T-cell (primary cell): Measurements from ENCODE around the gene ROGDI. TPM values are rescaled to one million over a fixed set of nuclear protein-coding genes. Genes with fewer than 3 reads are reported as not detected.

ENCODE experiments used
- ATAC-seq, 4 experiments: fragments of 200-7000 bp in 3 of 4; fragments of 150-1000 bp in 1 of 4; cut with Tn5 transposase; replicated peaks in 1 of 4; 1 replicate in 3 of 4; 2 replicates in 1 of 4; pipeline ENCODE4 v1.10.0; 2021; ENCODE audit warnings: moderate library complexity in 3 of 4, mild to moderate bottlenecking in 2 of 4, moderate number of reproducible peaks in 1 of 4
- CTCF ChIA-PET, 2 donors: fragments of 300-600 bp; sonication (Branson Sonifier 250); formaldehyde crosslinking; loops; one replicate each; lab custom pipeline; 2022; ENCODE audit warnings: antibody characterized with exemption in 2 of 2; lab: Charles Lee
- POLR2A ChIA-PET, 2 donors: fragments of 300-600 bp; sonication (Branson Sonifier 250); formaldehyde crosslinking; loops; one replicate each; lab custom pipeline; 2022; ENCODE audit warnings: antibody characterized with exemption in 2 of 2; lab: Charles Lee
- DNase-seq, 35 experiments: peaks; one replicate each; pipeline versions ENCODE4 v3.0.0 to v3.0.0-alpha.2; 2013 to 2023
- H3K27ac ChIP-seq: one replicate; pipeline ENCODE4 v1.5.1; 2013; ENCODE audit warnings: low read length
- H3K27me3 ChIP-seq, 2 experiments: replicated peaks in 1 of 2; 1 replicate in 1 of 2; 2 replicates in 1 of 2; pipeline versions ENCODE4 v1.6.1 to v1.7.0; 2013; ENCODE audit warnings: low read length in 1 of 2, mixed read lengths in 1 of 2; ENCODE audit not compliant: control insufficient read depth in 2 of 2, insufficient read depth in 2 of 2; ENCODE audit errors: extremely low read depth in 1 of 2
- H3K36me3 ChIP-seq, 2 donors: 1 replicate in 1 of 2; 2 replicates in 1 of 2; pipeline versions ENCODE4 v1.6.1 to v1.7.0; 2013; ENCODE audit warnings: low read length in 1 of 2; ENCODE audit not compliant: control insufficient read depth in 2 of 2, insufficient read depth in 1 of 2; ENCODE audit errors: extremely low read depth in 1 of 2
- H3K4me1 ChIP-seq, 2 experiments: 1 replicate in 1 of 2; 2 replicates in 1 of 2; pipeline versions ENCODE4 v1.6.1 to v1.7.0; 2013; ENCODE audit warnings: low read length in 2 of 2, mixed read lengths in 1 of 2; ENCODE audit not compliant: insufficient read depth in 2 of 2, control insufficient read depth in 1 of 2; ENCODE audit errors: extremely low read depth in 1 of 2
- H3K4me3 ChIP-seq, 2 donors: 1 replicate in 1 of 2; 2 replicates in 1 of 2; pipeline versions ENCODE4 v1.5.1 to v1.7.0; 2013; ENCODE audit warnings: mild to moderate bottlenecking in 2 of 2, low read length in 1 of 2, moderate library complexity in 1 of 2; ENCODE audit not compliant: control insufficient read depth in 1 of 2; ENCODE audit errors: extremely low read depth in 1 of 2
- H3K9me3 ChIP-seq: 2 replicates; pipeline ENCODE4 v1.7.0; 2013
- H3K27ac Mint-ChIP-seq, 2 donors: one replicate each; pipeline ENCODE4 v1.8.0; 2020 to 2021; ENCODE audit warnings: mild to moderate bottlenecking in 2 of 2, mixed read lengths in 2 of 2
- H3K27me3 Mint-ChIP-seq, 2 donors: one replicate each; pipeline ENCODE4 v1.8.0; 2021 to 2022; ENCODE audit warnings: mixed read lengths in 2 of 2
- H3K36me3 Mint-ChIP-seq: one replicate; pipeline ENCODE4 v1.8.0; 2021; ENCODE audit warnings: mixed read lengths
- H3K4me1 Mint-ChIP-seq, 3 donors: one replicate each; pipeline ENCODE4 v1.8.0; 2020 to 2022; ENCODE audit warnings: mixed read lengths in 3 of 3, mild to moderate bottlenecking in 1 of 3
- H3K4me3 Mint-ChIP-seq, 3 donors: one replicate each; pipeline ENCODE4 v1.8.0; 2020 to 2022; ENCODE audit warnings: mild to moderate bottlenecking in 3 of 3, mixed read lengths in 3 of 3, moderate library complexity in 3 of 3
- H3K9me3 Mint-ChIP-seq, 3 donors: one replicate each; pipeline ENCODE4 v1.8.0; 2020 to 2022; ENCODE audit warnings: mixed read lengths in 3 of 3
- WGBS: methylation state at CpG from one replicate; pipeline ENCODE4 v1.1.5; 2013; ENCODE audit warnings: missing lambda C conversion rate; ENCODE audit not compliant: insufficient coverage; 5-methylcytosine and 5-hydroxymethylcytosine counted together
- total RNA-seq, 35 experiments: library from RNA in 6 of 35; stranded (reverse) in 6 of 35; fragments of 120-200 nt in 1 of 35; gene quantifications; one replicate each; pipeline versions ENCODE4 v1.2.1 to v1.2.4 and lab custom pipeline; 2013 to 2026

ROGDI gene
- total RNA-seq, 5 donors from 2014 or later (not counting 1 experiment from before 2014, with no cell fraction given): 12.1 to 20.2 (median 13.2) TPM

GRCh38 chr16:4755687-4756086 is 46.7 kb downstream of the ROGDI start:
- H3K27me3 Mint-ChIP-seq: no peaks in the 10 kb centered on the region
- peaks cover 14 to 74% of the 10 kb centered on the region in 2 donors for H3K36me3 ChIP-seq
- H3K27ac Mint-ChIP-seq: no peak overlapping the region
- no peaks in the 10 kb centered on the region for H3K27me3 ChIP-seq
- no peak overlapping the region for H3K4me3 Mint-ChIP-seq
- H3K4me1 ChIP-seq: no peaks in the 10 kb centered on the region
- 100% methylated on average over 5 of the region's 6 CpGs for WGBS
- POLR2A ChIA-PET: interaction anchor here in 1 of 2 donors (0.6 kb wide), 2 partner anchors 74 to 101 kb away, joined by 3 to 6 read pairs; no protein-coding TSS in a partner anchor
- no peaks in the 10 kb centered on the region for H3K9me3 Mint-ChIP-seq
- H3K27ac ChIP-seq: no peak overlapping the region
- DNase-seq (no peak), ATAC-seq (no peak)
- no peak overlapping the region for H3K4me3 ChIP-seq
- peaks cover 0 to under 1% (median 0%) of the 10 kb centered on the region in 3 donors for H3K4me1 Mint-ChIP-seq
- peaks cover 46% of the 10 kb centered on the region for H3K36me3 Mint-ChIP-seq
- H3K9me3 ChIP-seq: no peaks in the 10 kb centered on the region
- CTCF ChIA-PET: no interaction called here

- no peak overlapping the region for H3K27ac ChIP-seq
- no peak overlapping the region for H3K4me3 ChIP-seq
- Mint-ChIP-seq H3K9me3 (no peaks in the 10 kb centered on the region), H3K27me3 (no peaks in the 10 kb centered on the region), H3K4me3 (no peak overlapping the region), H3K4me1 (no peaks in the 10 kb centered on the region), H3K36me3 (peaks cover 40% of the 10 kb centered on the region), H3K27ac (no peak overlapping the region)
- no peaks in the 10 kb centered on the region for H3K27me3 ChIP-seq
- H3K36me3 ChIP-seq: peaks cover 15 to 69% of the 10 kb centered on the region in 2 donors
- no peak for DNase-seq
- CTCF ChIA-PET: no interaction called here
- WGBS: 98% methylated on average over 4 of the region's 4 CpGs
- H3K4me1 ChIP-seq: no peaks in the 10 kb centered on the region
- POLR2A ChIA-PET: interaction anchor here in 1 of 2 donors (0.6 kb wide), 1 partner anchor 9 kb away, joined by 3 read pairs; no protein-coding TSS in a partner anchor
- ATAC-seq: no peak
- no peaks in the 10 kb centered on the region for H3K9me3 ChIP-seq
Measured at GRCh38 chr16:4754865-4755264, 47.6 kb downstream of the ROGDI start.

- H3K36me3 ChIP-seq: peaks cover 16 to 56% of the 10 kb centered on the region in 2 donors
- POLR2A ChIA-PET: no interaction called here
- H3K4me1 Mint-ChIP-seq: peaks cover 5 to 8% (median 5%) of the 10 kb centered on the region in 3 donors
- 95% methylated on average over 5 of the region's 11 CpGs for WGBS
- no peaks in the 10 kb centered on the region for H3K27me3 ChIP-seq
- no peak overlapping the region for H3K27ac Mint-ChIP-seq
- ATAC-seq (no peak), DNase-seq (no peak)
- no peak overlapping the region for H3K27ac ChIP-seq
- peaks cover 0 to 6% of the 10 kb centered on the region in 2 experiments for H3K4me1 ChIP-seq
- H3K4me3 ChIP-seq: no peak overlapping the region
- no peak overlapping the region for H3K4me3 Mint-ChIP-seq
- no peaks in the 10 kb centered on the region for H3K9me3 Mint-ChIP-seq
- peaks cover 28% of the 10 kb centered on the region for H3K36me3 Mint-ChIP-seq
- no peaks in the 10 kb centered on the region for H3K9me3 ChIP-seq
- CTCF ChIA-PET: no interaction called here
- no peaks in the 10 kb centered on the region for H3K27me3 Mint-ChIP-seq
Measured at GRCh38 chr16:4753227-4753626, 49.2 kb downstream of the ROGDI start.

GRCh38 chr16:4752351-4753100 is 49.9 kb downstream of the ROGDI start:
- peaks cover 11 to 53% of the 10 kb centered on the region in 2 donors for H3K36me3 ChIP-seq
- H3K27me3 Mint-ChIP-seq: no peaks in the 10 kb centered on the region
- no peaks in the 10 kb centered on the region for H3K27me3 ChIP-seq
- DNase-seq (no peak), ATAC-seq (no peak)
- no peak overlapping the region for H3K27ac ChIP-seq
- H3K4me1 Mint-ChIP-seq: peaks cover 12 to 14% (median 12%) of the 10 kb centered on the region in 3 donors
- H3K27ac Mint-ChIP-seq: no peak overlapping the region
- H3K4me3 ChIP-seq: no peak overlapping the region
- ChIA-PET POLR2A (no interaction called here), CTCF (no interaction called here)
- no peaks in the 10 kb centered on the region for H3K9me3 ChIP-seq
- H3K36me3 Mint-ChIP-seq: peaks cover 28% of the 10 kb centered on the region
- no peaks in the 10 kb centered on the region for H3K9me3 Mint-ChIP-seq
- peaks cover 0 to 12% of the 10 kb centered on the region in 2 experiments for H3K4me1 ChIP-seq
- no peak overlapping the region for H3K4me3 Mint-ChIP-seq
- 96% methylated on average over 43 of the region's 44 CpGs for WGBS

- no peak overlapping the region for H3K4me3 ChIP-seq
- Mint-ChIP-seq H3K9me3 (no peaks in the 10 kb centered on the region), H3K4me1 (peaks cover 16 to 21% (median 18%) of the 10 kb centered on the region in 3 donors), H3K27me3 (no peaks in the 10 kb centered on the region), H3K27ac (no peak overlapping the region), H3K4me3 (no peak overlapping the region), H3K36me3 (peaks cover 22% of the 10 kb centered on the region)
- ATAC-seq: no peak
- ChIA-PET POLR2A (no interaction called here), CTCF (no interaction called here)
- DNase-seq: no peak
- peaks cover 11 to 52% of the 10 kb centered on the region in 2 donors for H3K36me3 ChIP-seq
- WGBS: 92% methylated on average over 8 of the region's 8 CpGs
- H3K4me1 ChIP-seq: peaks cover 0 to 25% of the 10 kb centered on the region in 2 experiments
- no peaks in the 10 kb centered on the region for H3K27me3 ChIP-seq
- no peak overlapping the region for H3K27ac ChIP-seq
- H3K9me3 ChIP-seq: no peaks in the 10 kb centered on the region
Measured at GRCh38 chr16:4750896-4751295, 51.5 kb downstream of the ROGDI start.

- peaks cover 11 to 41% of the 10 kb centered on the region in 2 donors for H3K36me3 ChIP-seq
- H3K27ac Mint-ChIP-seq: no peak overlapping the region
- H3K9me3 Mint-ChIP-seq: no peaks in the 10 kb centered on the region
- POLR2A ChIA-PET: no interaction called here
- no peaks in the 10 kb centered on the region for H3K27me3 ChIP-seq
- H3K9me3 ChIP-seq: no peaks in the 10 kb centered on the region
- DNase-seq (no peak), ATAC-seq (no peak)
- H3K4me1 Mint-ChIP-seq: peaks cover 16 to 21% (median 18%) of the 10 kb centered on the region in 3 donors
- H3K4me3 Mint-ChIP-seq: no peak overlapping the region
- CTCF ChIA-PET: no interaction called here
- H3K4me1 ChIP-seq: peaks cover 0 to 25% of the 10 kb centered on the region in 2 experiments
- WGBS: 96% methylated on average over 2 of the region's 10 CpGs
- peaks cover 14% of the 10 kb centered on the region for H3K36me3 Mint-ChIP-seq
- H3K27ac ChIP-seq: no peak overlapping the region
- no peak overlapping the region for H3K4me3 ChIP-seq
- no peaks in the 10 kb centered on the region for H3K27me3 Mint-ChIP-seq
Measured at GRCh38 chr16:4749700-4750257, 52.7 kb downstream of the ROGDI start.
